GM12891 (cell line): ENCODE measurements around the gene SEMA6A.

Source experiments
- DNase-seq: peaks from one replicate; pipeline ENCODE4 v3.0.0; 2011; ENCODE audit warnings: low spot score; ENCODE audit not compliant: insufficient read length
- FAIRE-seq: peaks from 2 replicates; lab custom pipeline; 2011; peaks lifted over from hg19 to GRCh38; lab: Jason Lieb, UNC
- PAX5 ChIP-seq: IDR thresholded peaks from 2 replicates; pipeline ENCODE4 v1.6.1; 2011; ENCODE audit warnings: low read length, moderate library complexity, mild to moderate bottlenecking; ENCODE audit not compliant: insufficient read depth, severe bottlenecking
- POLR2A ChIP-seq: IDR thresholded peaks from 2 replicates; pipeline ENCODE4 v1.6.1; 2011; ENCODE audit warnings: low read depth, low read length, control low read depth
- POLR2AphosphoS5 ChIP-seq: IDR thresholded peaks from 2 replicates; pipeline ENCODE4 v1.6.1; 2011; ENCODE audit warnings: low read depth, low read length, control low read depth
- POU2F2 ChIP-seq: IDR thresholded peaks from 2 replicates; pipeline ENCODE4 v1.6.1; 2011; ENCODE audit warnings: low read depth, mild to moderate bottlenecking, control low read depth, low read length, moderate library complexity
- SPI1 ChIP-seq: IDR thresholded peaks from 2 replicates; pipeline ENCODE4 v1.6.1; 2011; ENCODE audit warnings: low read depth, low read length, control low read depth
- TAF1 ChIP-seq: IDR thresholded peaks from 2 replicates; pipeline ENCODE4 v1.6.1; 2011; ENCODE audit warnings: low read depth, low read length, control low read depth

SEMA6A gene

GRCh38 chr5:116517488-116517887, 57.1 kb downstream of the SEMA6A start:
- DNase-seq: no peak
- FAIRE-seq: no peak
- no peak for TF ChIP-seq POLR2AphosphoS5
- no peak for TF ChIP-seq POU2F2
- no peak for TF ChIP-seq SPI1
- no peak for TF ChIP-seq PAX5
- TF ChIP-seq POLR2A: no peak
- TF ChIP-seq TAF1: no peak

GRCh38 chr5:116516021-116516420, 58.6 kb downstream of the SEMA6A start:
- FAIRE-seq (no peak), DNase-seq (no peak)
- TF ChIP-seq PAX5: no peak
- no peak for TF ChIP-seq POLR2A
- TF ChIP-seq POU2F2: no peak
- no peak for TF ChIP-seq TAF1
- TF ChIP-seq POLR2AphosphoS5: no peak
- TF ChIP-seq SPI1: no peak

GRCh38 chr5:116514421-116514970, 60.1 kb downstream of the SEMA6A start:
- no peak for TF ChIP-seq SPI1
- no peak for TF ChIP-seq POLR2A
- no peak for TF ChIP-seq POU2F2
- TF ChIP-seq PAX5: no peak
- no peak for TF ChIP-seq POLR2AphosphoS5
- TF ChIP-seq TAF1: no peak
- DNase-seq (no peak), FAIRE-seq (no peak)

- DNase-seq: no peak
Measured at GRCh38 chr5:116510517-116510916, 64.1 kb downstream of the SEMA6A start.

GRCh38 chr5:116509483-116510244, 65.0 kb downstream of the SEMA6A start:
- no peak for TF ChIP-seq SPI1
- TF ChIP-seq POLR2AphosphoS5: no peak
- no peak for TF ChIP-seq POU2F2
- no peak for TF ChIP-seq TAF1
- TF ChIP-seq PAX5: no peak
- TF ChIP-seq POLR2A: no peak
- DNase-seq: no peak
- FAIRE-seq: no peak

More at GRCh38 chr5:116510517-116510916, 64.1 kb downstream of the SEMA6A start:
- TF ChIP-seq SPI1: no peak
- no peak for TF ChIP-seq TAF1
- TF ChIP-seq POLR2AphosphoS5: no peak
- no peak for TF ChIP-seq POLR2A
- no peak for TF ChIP-seq PAX5
- no peak for TF ChIP-seq POU2F2
- no peak for FAIRE-seq

- TF ChIP-seq SPI1 (no peak), POLR2AphosphoS5 (no peak), POLR2A (no peak), PAX5 (no peak), POU2F2 (no peak)
- no peak for FAIRE-seq
- DNase-seq: no peak
Measured at GRCh38 chr5:116508835-116509234, 65.8 kb downstream of the SEMA6A start.

GRCh38 chr5:116507941-116508655, 66.5 kb downstream of the SEMA6A start:
- FAIRE-seq (no peak), DNase-seq (no peak)
- TF ChIP-seq TAF1: no peak
- no peak for TF ChIP-seq POLR2A
- TF ChIP-seq PAX5: no peak
- no peak for TF ChIP-seq POLR2AphosphoS5
- TF ChIP-seq POU2F2: no peak

- no peak for FAIRE-seq
- DNase-seq: no peak
- no peak for TF ChIP-seq SPI1
- TF ChIP-seq TAF1: no peak
- TF ChIP-seq POLR2A: no peak
- no peak for TF ChIP-seq POU2F2
- TF ChIP-seq POLR2AphosphoS5: no peak
- no peak for TF ChIP-seq PAX5
Measured at GRCh38 chr5:116507051-116507537, 67.5 kb downstream of the SEMA6A start.

- no peak for FAIRE-seq
- TF ChIP-seq POLR2AphosphoS5 (no peak), TAF1 (no peak), POU2F2 (no peak), POLR2A (no peak), SPI1 (no peak)
- no peak for DNase-seq
Measured at GRCh38 chr5:116506488-116506887, 68.1 kb downstream of the SEMA6A start.
